22Rv1 (cell line): ENCODE results near the gene GPR146.

Source experiments
- CTCF ChIP-seq: fragments of 450-650 bp; IDR thresholded peaks from 2 replicates; pipeline ENCODE4 v1.5.1; 2017; ENCODE audit warnings: mild to moderate bottlenecking
- ZFX ChIP-seq: fragments of 450-650 bp; IDR thresholded peaks from 2 replicates; pipeline ENCODE4 v1.6.1; 2017; ENCODE audit warnings: antibody characterized with exemption, borderline replicate concordance

- TF ChIP-seq CTCF (no peak), ZFX (no peak)
Measured at GRCh38 chr7:1049006-1049741, 4.8 kb downstream of the GPR146 start.
